G401 (cell line): ENCODE measurements around the gene GMDS. TPM values are rescaled to one million over a fixed set of nuclear protein-coding genes. Genes with fewer than 3 reads are reported as not detected.

ENCODE experiments used
- DNase-seq: peaks from one replicate; pipeline ENCODE4 v3.0.0-alpha.2; 2015; ENCODE audit warnings: low spot score
- in situ Hi-C: cut with HindIII; loops from 2 replicates; pipeline ENCODE4 v1.10.0; 2016; ENCODE audit warnings: low sequenced_read_pairs, mixed read lengths
- total RNA-seq: library from RNA; depleted of rRNA; stranded (reverse); fragments of >200 nt; shearing (Covaris generic); gene quantifications from 2 replicates; pipeline ENCODE4 v1.2.3, GENCODE V29; 2014

Gene GMDS
- total RNA-seq, 1 experiment from 2014 or later = 5.8 TPM

- DNase-seq = no peak
- in situ Hi-C loops = no loop called here
Measured at GRCh38 chr6:1657116-1657770, 588.2 kb downstream of the GMDS start.

GRCh38 chr6:1654054-1654453 is 591.4 kb downstream of the GMDS start:
- in situ Hi-C loops = no loop called here
- DNase-seq = no peak

- no peak for DNase-seq
- in situ Hi-C loops = no loop called here
Measured at GRCh38 chr6:1652842-1653241, 592.6 kb downstream of the GMDS start.

GRCh38 chr6:1651362-1651761 is 594.0 kb downstream of the GMDS start:
- in situ Hi-C loops = no loop called here
- no peak for DNase-seq

- DNase-seq = no peak
- in situ Hi-C loops = no loop called here
Measured at GRCh38 chr6:1645466-1646185, 599.8 kb downstream of the GMDS start.

GRCh38 chr6:1644516-1645060 is 600.8 kb downstream of the GMDS start:
- DNase-seq = no peak
- in situ Hi-C loops = no loop called here

GRCh38 chr6:1643830-1644445 is 601.5 kb downstream of the GMDS start:
- no peak for DNase-seq
- in situ Hi-C loops = no loop called here

GRCh38 chr6:1643111-1643510 is 602.3 kb downstream of the GMDS start:
- in situ Hi-C loops = no loop called here
- no peak for DNase-seq

- no peak for DNase-seq
- in situ Hi-C loops = no loop called here
Measured at GRCh38 chr6:1641343-1641885, 604.0 kb downstream of the GMDS start.

GRCh38 chr6:1640476-1640875 is 604.9 kb downstream of the GMDS start:
- DNase-seq = no peak
- in situ Hi-C loops = no loop called here

GRCh38 chr6:1639430-1639829 is 606.0 kb downstream of the GMDS start:
- no peak for DNase-seq
- in situ Hi-C loops = no loop called here

GRCh38 chr6:1636971-1637871 is 608.2 kb downstream of the GMDS start:
- in situ Hi-C loops = no loop called here

GRCh38 chr6:1636272-1636825 is 609.1 kb downstream of the GMDS start:
- in situ Hi-C loops = no loop called here
- DNase-seq = no peak

More at GRCh38 chr6:1636971-1637871, 608.2 kb downstream of the GMDS start:
- DNase-seq = no peak

GRCh38 chr6:1635305-1636010 is 609.9 kb downstream of the GMDS start:
- in situ Hi-C loops = no loop called here
- DNase-seq = no peak

- DNase-seq = no peak
- in situ Hi-C loops = no loop called here
Measured at GRCh38 chr6:1634081-1634480, 611.3 kb downstream of the GMDS start.

GRCh38 chr6:1633366-1634021 is 611.9 kb downstream of the GMDS start:
- in situ Hi-C loops = no loop called here
- DNase-seq = no peak

- in situ Hi-C loops = no loop called here
- no peak for DNase-seq
Measured at GRCh38 chr6:1631251-1631650, 614.2 kb downstream of the GMDS start.

GRCh38 chr6:1630771-1631217 is 614.6 kb downstream of the GMDS start:
- no peak for DNase-seq
- in situ Hi-C loops = no loop called here
